GM12875 (cell line): ENCODE results near the gene UNC45A.
"Not testable (repeated sequence)": the region's sequence is repeated elsewhere in the genome, so short reads cannot be mapped to it uniquely, and the experiment has no call there.

Experiments
- H3K4me3 ChIP-seq: one replicate; pipeline ENCODE4 v1.5.1; 2011; ENCODE audit warnings: low read depth, low read length, control low read depth
- CTCF ChIP-seq: IDR thresholded peaks from 2 replicates; pipeline ENCODE4 v1.5.1; 2011; ENCODE audit warnings: low read depth, mild to moderate bottlenecking, control low read depth, inconsistent platforms, low read length, moderate library complexity, borderline replicate concordance; ENCODE audit not compliant: insufficient read depth

The UNC45A gene

GRCh38 chr15:90890839-90891238, 44.2 kb upstream of the UNC45A start:
- no peak overlapping the region for H3K4me3 ChIP-seq
- no peak for TF ChIP-seq CTCF

- TF ChIP-seq CTCF = no peak
- no peak overlapping the region for H3K4me3 ChIP-seq
These were observed 43.6 kb upstream of the UNC45A start for GRCh38 chr15:90891346-90891949.

GRCh38 chr15:90892023-90892422, 43.1 kb upstream of the UNC45A start:
- no peak for TF ChIP-seq CTCF
- H3K4me3 ChIP-seq = no peak overlapping the region

GRCh38 chr15:90892498-90893174, 42.4 kb upstream of the UNC45A start:
- TF ChIP-seq CTCF = no peak
- no peak overlapping the region for H3K4me3 ChIP-seq

GRCh38 chr15:90893175-90894090, 41.7 kb upstream of the UNC45A start:
- peak; percentile 24; the same call in 1 of the 2 replicates for TF ChIP-seq CTCF
- H3K4me3 ChIP-seq = no peak overlapping the region

- TF ChIP-seq CTCF = no peak
- H3K4me3 ChIP-seq = no peak overlapping the region
These were observed 39.4 kb upstream of the UNC45A start for GRCh38 chr15:90895571-90896117.

GRCh38 chr15:90897131-90897655, 37.9 kb upstream of the UNC45A start:
- H3K4me3 ChIP-seq = not testable (repeated sequence)
